ENCODE data around the gene GNAS-AS1. TPM values are rescaled to one million over a fixed set of nuclear protein-coding genes. Genes with fewer than 3 reads are reported as not detected.

The GNAS-AS1 gene
- total and polyA plus RNA-seq, 2 of the 8 experiments (the other 6 are each of a cell fraction or from before 2014, with no cell fraction given), result 4.7 to 13.7 TPM

GRCh38 chr20:58813369-58813768 is 37.3 kb downstream of the GNAS-AS1 start:
- FAIRE-seq, result no peak

More at GRCh38 chr20:58813369-58813768, 37.3 kb downstream of the GNAS-AS1 start:
- H2BK5ac ChIP-seq (ENCODE audit: low read depth, low read length), result peak overlapping the region; percentile 60; the same call in 1 of the 2 replicates
- H2BK120ac ChIP-seq (replicated peaks; ENCODE audit: low read depth, low read length), result no peak overlapping the region
- no peak overlapping the region for H3K23ac ChIP-seq (ENCODE audit: insufficient read length)
- H3K14ac ChIP-seq (ENCODE audit: insufficient read length), result no peak overlapping the region
- no peak overlapping the region for H2BK15ac ChIP-seq (ENCODE audit: low read length)
- no peak overlapping the region for H3K4me3 ChIP-seq (ENCODE audit: extremely low read depth in 1 of 4, insufficient read depth in 2 of 4, low read depth in 3 of 4, low read length in 4 of 4)
- no peak for DNase-seq (ENCODE audit: low read depth in 1 of 2, low spot score in 2 of 2)
- H2BK12ac ChIP-seq (ENCODE audit: low read depth, low read length), result peak overlapping the region; percentile 84; the same call in 1 of the 2 replicates
- H4K20me1 ChIP-seq (replicated peaks in 1 of 2; ENCODE audit: control insufficient read depth in 1 of 2, insufficient read depth in 2 of 2, low read length in 2 of 2), result peaks cover 0 to 8% of the 10 kb centered on the region in 2 experiments
- H4K91ac ChIP-seq (replicated peaks; ENCODE audit: insufficient read length, low read length), result peak overlapping the region; percentile 75
- H3K79me2 ChIP-seq (ENCODE audit: control insufficient read depth in 1 of 2, insufficient read depth in 2 of 2, low read length in 2 of 2), result no peaks in the 10 kb centered on the region
- H2BK20ac ChIP-seq (ENCODE audit: low read length), result no peak overlapping the region
- no peaks in the 10 kb centered on the region; a peak in 1 of 7 replicates for H3K4me1 ChIP-seq (replicated peaks in 1 of 4; ENCODE audit: control insufficient read depth in 3 of 4, insufficient read depth in 4 of 4, low read length in 3 of 4)
- no peaks in the 10 kb centered on the region for H3K79me1 ChIP-seq (ENCODE audit: low read depth, low read length)
- ChIA-PET POLR2A (ENCODE audit: partially characterized antibody) (interaction anchor here (0.9 to 9.9 kb wide), 13 partner anchors 7 to 266 kb away, joined by 3 to 119 read pairs (median 7); partner anchors contain the start of gene STX16), CTCF (ENCODE audit: partially characterized antibody) (interaction anchor here (0.6 to 3.9 kb wide), 15 partner anchors 11 to 699 kb away, joined by 3 to 18 read pairs (median 3); partner anchors contain the start of genes GNAS and STX16)
- H3K56ac ChIP-seq (replicated peaks; ENCODE audit: insufficient read length, low read depth, low read length), result no peak overlapping the region
- no peak overlapping the region for H3K27ac ChIP-seq (ENCODE audit: low read depth, low read length)
- WGBS, 2 experiments (ENCODE audit: extremely low coverage in 1 of 2, insufficient coverage in 1 of 2, insufficient read length in 1 of 2, insufficient replicate concordance in 2 of 2, low coverage in 1 of 2, low lambda C conversion rate in 2 of 2, missing lambda C conversion rate in 1 of 2), result 78% methylated on average over 8 of the region's 8 CpGs; no CpG with 5 or more reads in 1 of the 2 experiments
- H3K4me2 ChIP-seq (ENCODE audit: insufficient read depth in 1 of 2, low read depth in 2 of 2, low read length in 2 of 2), result no peak overlapping the region
- no peak overlapping the region for H3K4ac ChIP-seq (replicated peaks; ENCODE audit: insufficient read length, low read depth, low read length)
- no peaks in the 10 kb centered on the region for H3K27me3 ChIP-seq (replicated peaks in 1 of 4; ENCODE audit: control insufficient read depth in 3 of 4, extremely low read depth in 1 of 4, insufficient read depth in 3 of 4, low read length in 3 of 4)
- H2AFZ ChIP-seq (ENCODE audit: low read length), result no peak overlapping the region
- H4K5ac ChIP-seq (ENCODE audit: insufficient read length, low read depth, low read length), result no peak overlapping the region
- 0 out of 2 replicates have a peak overlapping the region, but pooled peaks have one; percentile 39 for H2AK5ac ChIP-seq (ENCODE audit: low read depth, low read length)
- H3K36me3 ChIP-seq (ENCODE audit: control insufficient read depth in 2 of 4, insufficient read depth in 4 of 4, low read length in 3 of 4), result 0 out of 8 replicates have a peak, but pooled peaks cover 0 to 4% (median 1%) of the 10 kb centered on the region in 4 experiments
- no peaks in the 10 kb centered on the region for H3K9me3 ChIP-seq (ENCODE audit: insufficient read depth in 2 of 2, low read depth in 1 of 2, low read length in 1 of 2)
- TF ChIP-seq MAFK (IDR thresholded peaks at IDR 0.05; ENCODE audit: low read depth, low read length) (no peak), SIRT6 (IDR thresholded peaks at IDR 0.05; ENCODE audit: low read length) (no peak), EP300 (IDR thresholded peaks at IDR 0.05; ENCODE audit: borderline replicate concordance in 1 of 2, low read depth in 2 of 2, low read length in 2 of 2) (no peak), HDAC6 (IDR thresholded peaks at IDR 0.05; ENCODE audit: low read depth, low read length) (no peak), POLR2AphosphoS5 (IDR thresholded peaks at IDR 0.05; ENCODE audit: low read depth, low read length) (peak; percentile 25; the same call in 1 of the 2 replicates)
- peak overlapping the region; percentile 19; the same call in 1 of the 2 replicates for H3K18ac ChIP-seq (ENCODE audit: extremely low read depth, low read length)
- no peaks in the 10 kb centered on the region for H3K23me2 ChIP-seq (ENCODE audit: low read depth, low read length)
- no peak overlapping the region for H3K9ac ChIP-seq (replicated peaks in 1 of 4; ENCODE audit: extremely low read depth in 1 of 4, low read depth in 3 of 4, low read length in 3 of 4)
- H4K8ac ChIP-seq (ENCODE audit: extremely low read depth, insufficient read depth, low read length), result no peak overlapping the region
